NCI-H1417 treated with DMSO at 0.1 percent for 48 hours (cell line): ENCODE measurements around the gene BICD2.

ENCODE experiments used
- DNase-seq: peaks from one replicate; lab custom pipeline; 2025; lab: John Stamatoyannopoulos, UW

BICD2 gene

GRCh38 chr9:92668746-92669526 lies 95.7 kb downstream of the BICD2 start:
- DNase-seq = no peak

DNA sequence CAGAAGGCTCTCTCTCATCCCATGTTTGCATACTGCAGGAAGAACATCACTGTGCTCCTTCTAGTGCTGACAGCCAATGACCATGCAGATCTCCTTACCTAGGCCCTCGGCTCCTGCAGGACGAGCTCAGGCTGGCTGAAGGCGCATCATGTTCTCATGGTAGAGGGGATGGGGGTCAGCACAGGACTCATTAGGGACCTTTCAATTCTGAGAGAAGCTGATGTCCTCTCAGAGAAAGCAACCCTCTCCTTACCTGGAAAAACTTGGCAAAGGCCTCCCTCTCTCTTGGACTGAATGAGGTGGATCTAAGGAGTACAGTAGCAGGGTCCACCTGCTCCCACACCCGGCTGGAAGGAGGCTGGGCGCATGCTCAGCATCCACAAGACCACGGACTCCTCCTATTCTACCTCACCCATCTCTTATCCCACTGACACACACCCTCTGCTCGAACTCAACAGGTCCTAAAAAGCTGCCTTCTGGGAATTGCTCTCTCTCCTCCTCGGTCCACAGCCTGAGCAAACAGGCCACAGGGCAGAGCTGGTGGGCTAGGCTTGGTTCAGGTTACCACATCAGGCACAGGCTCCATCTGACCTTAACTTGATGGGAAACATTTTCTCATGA lies 97.6 kb downstream of the BICD2 start:
- DNase-seq = no peak

DNA sequence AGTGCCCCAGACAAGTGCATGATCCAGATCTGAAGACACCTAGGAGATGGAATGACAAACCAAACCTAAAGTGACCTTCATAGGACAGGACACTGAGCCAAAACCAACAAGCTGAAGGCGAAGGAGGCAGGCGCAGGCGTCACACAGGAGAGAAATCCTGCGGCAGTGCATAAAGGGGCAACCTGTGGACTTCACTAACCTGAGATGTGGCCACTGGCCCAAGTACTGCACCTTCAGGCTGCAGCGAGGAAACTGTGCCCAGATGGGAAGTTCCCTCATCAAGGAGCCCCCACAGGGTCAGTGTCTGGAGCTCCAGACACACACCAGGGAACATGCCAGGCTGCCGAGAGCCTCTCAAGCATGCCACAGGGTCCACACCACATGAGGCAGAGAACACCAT lies 98.4 kb downstream of the BICD2 start:
- DNase-seq = no peak

DNA sequence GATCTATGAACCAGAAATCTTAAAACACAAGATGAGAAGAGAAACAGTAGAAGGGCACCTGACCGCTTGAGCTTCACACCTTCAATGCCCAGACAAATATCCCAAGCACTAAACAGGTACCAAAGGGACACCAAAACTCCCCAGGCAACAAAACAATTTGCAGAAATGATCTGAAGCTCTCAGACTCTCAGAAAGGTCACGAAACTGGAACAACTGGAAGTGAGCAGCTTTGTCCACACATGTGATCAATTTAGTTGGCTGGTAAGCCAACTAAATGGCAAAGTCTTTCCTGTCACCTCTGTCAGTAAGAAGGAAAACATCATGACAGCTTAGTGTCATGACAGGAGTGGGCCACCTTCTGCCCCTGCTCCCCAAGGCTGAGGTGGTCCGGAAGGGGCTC lies 98.8 kb downstream of the BICD2 start:
- DNase-seq = no peak

DNA sequence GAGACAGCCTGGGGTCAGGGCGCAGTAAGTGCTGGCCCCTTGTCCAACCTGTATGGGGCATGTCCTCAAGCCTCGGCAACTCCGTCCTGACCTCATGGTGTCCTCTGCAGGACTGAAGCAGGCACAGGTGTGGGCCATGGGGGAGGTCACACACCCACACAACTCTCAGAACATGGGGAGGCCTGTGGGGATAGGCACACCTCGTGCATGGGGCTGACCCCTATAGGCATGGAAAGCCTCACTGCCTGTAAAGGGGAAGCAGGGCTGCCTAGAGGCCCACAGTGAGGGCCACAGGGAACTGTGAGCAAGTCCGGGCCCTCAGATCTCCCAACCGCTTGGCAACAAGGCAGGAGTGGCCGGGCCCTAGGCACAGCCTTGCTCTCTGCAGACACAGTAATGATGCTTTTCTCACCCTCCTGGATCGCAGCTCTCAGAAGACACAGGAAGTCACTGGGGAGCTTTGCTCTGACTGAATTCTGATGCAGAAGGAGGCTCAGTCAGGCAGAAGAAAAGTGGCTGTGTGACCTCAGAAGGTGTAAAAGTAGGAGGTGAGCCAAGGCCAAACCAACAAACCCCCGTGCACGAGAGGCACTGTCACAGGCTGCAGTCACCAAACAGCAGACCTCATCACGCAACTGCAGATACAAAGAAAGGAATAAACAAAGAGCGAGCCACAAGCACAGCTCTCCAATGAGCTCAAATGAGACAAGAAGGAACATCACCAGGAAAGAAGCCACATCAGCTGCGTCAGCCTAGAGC lies 100.1 kb downstream of the BICD2 start:
- no peak for DNase-seq

GRCh38 chr9:92663951-92664350 lies 100.7 kb downstream of the BICD2 start:
- no peak for DNase-seq

- no peak for DNase-seq
Measured at GRCh38 chr9:92663126-92663525, 101.5 kb downstream of the BICD2 start.

GRCh38 chr9:92661743-92662142 lies 102.9 kb downstream of the BICD2 start:
- no peak for DNase-seq
